ENCODE results near the gene CDC25A.

GRCh38 chr3:48110463-48110862 is 77.8 kb downstream of the CDC25A start:
- TF ChIP-seq WHSC1 (IDR thresholded peaks at IDR 0.05; ENCODE audit: low read length) (no peak), CEBPB (tag; IDR thresholded peaks at IDR 0.05) (no peak), KDM5B (IDR thresholded peaks at IDR 0.05; ENCODE audit: insufficient replicate concordance, low read depth, low read length) (no peak), LEF1 (IDR thresholded peaks at IDR 0.05) (no peak), MTA3 (IDR thresholded peaks at IDR 0.05; ENCODE audit: borderline replicate concordance) (no peak), MAX (CRISPR knock-in tag; IDR thresholded peaks at IDR 0.05) (no peak)
